Measurements from ENCODE around the gene PPIP5K2. TPM values are rescaled to one million over a fixed set of nuclear protein-coding genes. Genes with fewer than 3 reads are reported as not detected.

The PPIP5K2 gene
- total and polyA plus RNA-seq, 4 donors: 9.7 to 38.6 (median 27.4) TPM

GRCh38 chr5:103207011-103207410, 86.9 kb downstream of the PPIP5K2 start (continued):
- TF ChIP-seq CTCF (IDR thresholded peaks at IDR 0.05; ENCODE audit: low read depth, low read length, missing input control): no peak
- TF ChIP-seq HNF4G (IDR thresholded peaks at IDR 0.05): no peak
- no peak for TF ChIP-seq YY1 (IDR thresholded peaks at IDR 0.05)
- no peak for TF ChIP-seq HNF4A (conservative IDR thresholded peaks at IDR 0.05)
- TF ChIP-seq EGR1 (IDR thresholded peaks at IDR 0.05; ENCODE audit: low read depth in 2 of 2): no peak

GRCh38 chr5:103207653-103208052, 87.6 kb downstream of the PPIP5K2 start:
- H3K9ac ChIP-seq (ENCODE audit: low read depth in 1 of 2, low read length in 2 of 2): no peak overlapping the region
- H3K4me3 ChIP-seq (ENCODE audit: low read depth in 1 of 3, low read length in 3 of 3): no peak overlapping the region
- no peak for TF ChIP-seq FOXA2 (IDR thresholded peaks at IDR 0.05)
- TF ChIP-seq EGR1 (IDR thresholded peaks at IDR 0.05; ENCODE audit: low read depth in 2 of 2): no peak
- no peak for TF ChIP-seq HNF4A (conservative IDR thresholded peaks at IDR 0.05)
- TF ChIP-seq NR2F2 (IDR thresholded peaks at IDR 0.05): no peak
- no peak for TF ChIP-seq JUND (IDR thresholded peaks at IDR 0.05)
- no peak for TF ChIP-seq RXRA (IDR thresholded peaks at IDR 0.05)
- TF ChIP-seq TAF1 (conservative IDR thresholded peaks at IDR 0.05): no peak
- no peak for TF ChIP-seq ATF3 (IDR thresholded peaks at IDR 0.05)
- no peak for TF ChIP-seq SP1 (IDR thresholded peaks at IDR 0.05)
- no peak for DNase-seq (ENCODE audit: low spot score)
- H3K9me3 ChIP-seq (ENCODE audit: control insufficient read depth in 4 of 4, low read length in 3 of 4): no peaks in the 10 kb centered on the region
- no peaks in the 10 kb centered on the region for H3K27me3 ChIP-seq (ENCODE audit: control insufficient read depth in 4 of 4, insufficient read depth in 4 of 4, low read length in 3 of 4)
- no peak overlapping the region for H3K27ac ChIP-seq (ENCODE audit: low read depth in 1 of 2, low read length in 2 of 2)
- no peaks in the 10 kb centered on the region for H3K4me1 ChIP-seq (ENCODE audit: control insufficient read depth in 4 of 4, insufficient read depth in 4 of 4, low read length in 3 of 4)
- H3K36me3 ChIP-seq (ENCODE audit: control insufficient read depth in 4 of 4, insufficient read depth in 3 of 4, low read depth in 1 of 4, low read length in 3 of 4): peaks cover 0 to 6% (median 2%) of the 10 kb centered on the region in 4 donors

GRCh38 chr5:103208460-103208859, 88.4 kb downstream of the PPIP5K2 start:
- Histone ChIP-seq H3K36me3 (ENCODE audit: control insufficient read depth in 4 of 4, insufficient read depth in 3 of 4, low read depth in 1 of 4, low read length in 3 of 4) (peaks cover 0 to 6% (median 2%) of the 10 kb centered on the region in 4 donors), H3K4me1 (ENCODE audit: control insufficient read depth in 4 of 4, insufficient read depth in 4 of 4, low read length in 3 of 4) (no peaks in the 10 kb centered on the region), H3K9ac (ENCODE audit: low read depth in 1 of 2, low read length in 2 of 2) (no peak overlapping the region), H3K27me3 (ENCODE audit: control insufficient read depth in 4 of 4, insufficient read depth in 4 of 4, low read length in 3 of 4) (no peaks in the 10 kb centered on the region), H3K4me3 (ENCODE audit: low read depth in 1 of 3, low read length in 3 of 3) (no peak overlapping the region), H3K9me3 (ENCODE audit: control insufficient read depth in 4 of 4, low read length in 3 of 4) (no peaks in the 10 kb centered on the region), H3K27ac (ENCODE audit: low read depth in 1 of 2, low read length in 2 of 2) (no peak overlapping the region)
- 62% methylated on average over 2 of the region's 2 CpGs for WGBS
- DNase-seq (ENCODE audit: low spot score): no peak
- TF ChIP-seq MAX (IDR thresholded peaks at IDR 0.05) (no peak), JUND (IDR thresholded peaks at IDR 0.05) (no peak), HNF4A (conservative IDR thresholded peaks at IDR 0.05) (no peak), REST (IDR thresholded peaks at IDR 0.05) (no peak), EGR1 (IDR thresholded peaks at IDR 0.05; ENCODE audit: low read depth in 2 of 2) (no peak), GABPA (IDR thresholded peaks at IDR 0.05 in 1 of 2, conservative IDR thresholded peaks at IDR 0.05 in 1 of 2) (no peak), CTCF (IDR thresholded peaks at IDR 0.05; ENCODE audit: low read depth, low read length, missing input control) (no peak), RXRA (IDR thresholded peaks at IDR 0.05) (no peak), YY1 (IDR thresholded peaks at IDR 0.05) (no peak), HNF4G (IDR thresholded peaks at IDR 0.05) (no peak), TAF1 (conservative IDR thresholded peaks at IDR 0.05) (no peak), RAD21 (IDR thresholded peaks at IDR 0.05) (no peak), ZBTB33 (IDR thresholded peaks at IDR 0.05) (no peak), FOXA1 (IDR thresholded peaks at IDR 0.05) (no peak), ATF3 (IDR thresholded peaks at IDR 0.05) (no peak), NR2F2 (IDR thresholded peaks at IDR 0.05) (no peak), SP1 (IDR thresholded peaks at IDR 0.05) (no peak)

Measured in liver (tissue), 9 donors.